IMR-90 (cell line): Measurements from ENCODE around the gene NQO2. TPM values are rescaled to one million over a fixed set of nuclear protein-coding genes. Genes with fewer than 3 reads are reported as not detected.

ENCODE experiments used
- ATAC-seq: fragments of 200-7000 bp; cut with Tn5 transposase; 2 replicates; pipeline ENCODE4 v1.9.1; 2020; ENCODE audit warnings: low read depth, mild to moderate bottlenecking, moderate library complexity
- BruUV-seq: library from RNA; stranded (reverse); fragments of 400-500 nt; replicated peaks from 2 replicates; lab custom pipeline; 2021; lab: Mats Ljungman, UMichigan
- CTCF ChIA-PET: fragments of 300-600 bp; formaldehyde crosslinking; extraction: SDS; loops from one replicate; lab custom pipeline; 2021; ENCODE audit warnings: antibody characterized with exemption; lab: Yijun Ruan, JAX
- POLR2A ChIA-PET: fragments of 300-600 bp; sonication (Branson Sonifier 250); formaldehyde crosslinking; loops from one replicate; lab custom pipeline; 2022; ENCODE audit warnings: antibody characterized with exemption; ENCODE audit not compliant: unreplicated experiment; lab: Charles Lee
- DNase-seq: peaks from one replicate; pipeline ENCODE4 v3.0.0; 2013
- H2AFZ ChIP-seq: replicated peaks from 2 replicates; pipeline ENCODE3; 2013; ENCODE audit warnings: low read length, mild to moderate bottlenecking; ENCODE audit not compliant: poor library complexity
- H2AK5ac ChIP-seq: 2 replicates; pipeline ENCODE4 v1.6.1; 2013; ENCODE audit warnings: low read depth, low read length, inconsistent platforms
- H2AK9ac ChIP-seq: replicated peaks from 2 replicates; pipeline ENCODE3; 2013; ENCODE audit warnings: mild to moderate bottlenecking, low read depth, low read length, moderate library complexity; ENCODE audit not compliant: poor library complexity
- H2BK120ac ChIP-seq: 2 replicates; pipeline ENCODE4 v1.6.1; 2013; ENCODE audit warnings: low read depth, low read length, inconsistent platforms
- H2BK15ac ChIP-seq: 3 replicates; pipeline ENCODE4 v1.6.1; 2013; ENCODE audit warnings: low read depth, low read length, inconsistent platforms
- H2BK20ac ChIP-seq: 2 replicates; pipeline ENCODE4 v1.6.1; 2013; ENCODE audit warnings: low read depth, mild to moderate bottlenecking, inconsistent platforms, low read length, moderate library complexity
- H2BK5ac ChIP-seq: 2 replicates; pipeline ENCODE4 v1.6.1; 2013; ENCODE audit warnings: mild to moderate bottlenecking, low read depth, low read length, inconsistent platforms; ENCODE audit not compliant: poor library complexity, severe bottlenecking
- H3K14ac ChIP-seq: replicated peaks from 2 replicates; pipeline ENCODE4 v1.6.1; 2013; ENCODE audit warnings: low read depth, low read length, inconsistent platforms
- H3K18ac ChIP-seq: 2 replicates; pipeline ENCODE4 v1.6.1; 2013; ENCODE audit warnings: low read depth, low read length, control low read depth
- H3K23ac ChIP-seq: 2 replicates; pipeline ENCODE4 v1.6.1; 2013; ENCODE audit warnings: low read depth, low read length, inconsistent platforms
- H3K27ac ChIP-seq: 2 replicates; pipeline ENCODE4 v1.5.1; 2013; ENCODE audit warnings: mild to moderate bottlenecking, control low read depth, low read length; ENCODE audit not compliant: insufficient read depth
- H3K27me3 ChIP-seq: 2 replicates; pipeline ENCODE4 v1.6.1; 2013; ENCODE audit warnings: low read length; ENCODE audit not compliant: control insufficient read depth, insufficient read depth
- H3K36me3 ChIP-seq: 2 replicates; pipeline ENCODE4 v1.6.1; 2013; ENCODE audit warnings: low read length, mixed read lengths; ENCODE audit not compliant: control insufficient read depth, insufficient read depth
- H3K4ac ChIP-seq: 2 replicates; pipeline ENCODE4 v1.6.1; 2013; ENCODE audit warnings: low read depth, low read length, inconsistent platforms
- H3K4me1 ChIP-seq: 2 replicates; pipeline ENCODE4 v1.6.1; 2013; ENCODE audit warnings: low read length, mixed read lengths; ENCODE audit not compliant: control insufficient read depth, insufficient read depth
- H3K4me2 ChIP-seq: 2 replicates; pipeline ENCODE4 v1.6.1; 2013; ENCODE audit warnings: low read depth, mild to moderate bottlenecking, control low read depth, low read length, moderate library complexity
- H3K4me3 ChIP-seq: 2 replicates; pipeline ENCODE4 v1.5.1; 2013; ENCODE audit warnings: low read depth, mild to moderate bottlenecking, control low read depth, low read length, moderate library complexity; ENCODE audit not compliant: insufficient read depth
- H3K56ac ChIP-seq: 2 replicates; pipeline ENCODE4 v1.6.1; 2013; ENCODE audit warnings: low read length, inconsistent platforms; ENCODE audit not compliant: insufficient read depth; ENCODE audit errors: extremely low read depth
- H3K79me1 ChIP-seq, 2 experiments: 2 replicates each; pipeline ENCODE4 v1.6.1; 2013; ENCODE audit warnings: low read length in 2 of 2, inconsistent platforms in 1 of 2, low read depth in 1 of 2
- H3K9ac ChIP-seq: 2 replicates; pipeline ENCODE4 v1.6.1; 2013; ENCODE audit warnings: low read depth, low read length, control low read depth
- H3K9me1 ChIP-seq: 2 replicates; pipeline ENCODE4 v1.6.1; 2013; ENCODE audit warnings: low read length, inconsistent platforms; ENCODE audit not compliant: insufficient read depth
- H3K9me3 ChIP-seq: 2 replicates; pipeline ENCODE4 v1.6.1; 2013; ENCODE audit warnings: low read length; ENCODE audit not compliant: control insufficient read depth, insufficient read depth
- H4K20me1 ChIP-seq: 2 replicates; pipeline ENCODE4 v1.6.1; 2013; ENCODE audit warnings: low read length, inconsistent platforms; ENCODE audit not compliant: insufficient read depth
- H4K5ac ChIP-seq: 2 replicates; pipeline ENCODE4 v1.6.1; 2013; ENCODE audit warnings: mild to moderate bottlenecking, low read depth, low read length, control low read depth
- H4K8ac ChIP-seq, 2 experiments: 2 replicates each; pipeline ENCODE4 v1.6.1; 2013; ENCODE audit warnings: low read depth in 2 of 2, low read length in 2 of 2, control low read depth in 1 of 2, inconsistent platforms in 1 of 2
- H4K91ac ChIP-seq: 2 replicates; pipeline ENCODE4 v1.6.1; 2013; ENCODE audit warnings: low read depth, low read length, inconsistent platforms; ENCODE audit not compliant: insufficient read depth
- CHD1 ChIP-seq: IDR thresholded peaks from 2 replicates; pipeline ENCODE4 v1.6.1; 2012; ENCODE audit warnings: low read depth, low read length, improper control_type of control experiment
- FOS ChIP-seq: fragments of 150-350 bp; IDR thresholded peaks from 2 replicates; pipeline ENCODE4 v1.6.1; 2016; ENCODE audit warnings: low read depth, low read length
- MAFK ChIP-seq: IDR thresholded peaks from 2 replicates; pipeline ENCODE4 v1.6.1; 2012; ENCODE audit warnings: low read depth, low read length, improper control_type of control experiment
- MAZ ChIP-seq: IDR thresholded peaks from 2 replicates; pipeline ENCODE4 v1.6.1; 2012; ENCODE audit warnings: low read depth, mild to moderate bottlenecking, low read length, improper control_type of control experiment, moderate library complexity, borderline replicate concordance
- MXI1 ChIP-seq: IDR thresholded peaks from 2 replicates; pipeline ENCODE4 v1.6.1; 2012; ENCODE audit warnings: low read depth, mild to moderate bottlenecking, low read length, moderate library complexity, borderline replicate concordance
- RAD21 ChIP-seq: IDR thresholded peaks from 2 replicates; pipeline ENCODE4 v1.6.1; 2012; ENCODE audit warnings: low read length, improper control_type of control experiment
- RCOR1 ChIP-seq: IDR thresholded peaks from 2 replicates; pipeline ENCODE4 v1.6.1; 2012; ENCODE audit warnings: mild to moderate bottlenecking, low read length, improper control_type of control experiment; ENCODE audit not compliant: insufficient replicate concordance
- RFX5 ChIP-seq: IDR thresholded peaks from 2 replicates; pipeline ENCODE4 v1.8.0; 2012; ENCODE audit warnings: low read depth, mild to moderate bottlenecking, low read length, moderate library complexity
- WGBS, 2 experiments: methylation state at CpG; one replicate each; pipeline versions ENCODE4 v1.1.5 to v1.1.7; 2013; ENCODE audit warnings: missing lambda C conversion rate in 2 of 2; ENCODE audit not compliant: insufficient read length in 1 of 2; ENCODE audit errors: extremely low coverage in 2 of 2; 5-methylcytosine and 5-hydroxymethylcytosine counted together
- dilution Hi-C: fragments of 300-500 bp; cut with HindIII; formaldehyde crosslinking; loops from one replicate; pipeline ENCODE4 v1.14.3; 2018; ENCODE audit warnings: low sequenced_read_pairs; ENCODE audit not compliant: unreplicated experiment
- in situ Hi-C: fragments of 300-500 bp; cut with MboI; formaldehyde crosslinking; loops from 3 replicates; pipeline ENCODE4 v1.14.3; 2019; ENCODE audit warnings: low sequenced_read_pairs, inconsistent platforms, mixed read lengths
- intact Hi-C: fragments of 100-400 bp; cut with micrococcal nuclease; formaldehyde crosslinking; loops from 2 replicates; pipeline ENCODE4 v1.10.0; 2022
- polyA plus RNA-seq, 3 experiments: library from polyadenylated mRNA; depleted of rRNA; stranded (reverse); fragments of >200 nt; gene quantifications; 2 replicates each; pipeline ENCODE4 v1.2.3, GENCODE V29; 2012; ENCODE audit warnings: low replicate concordance in 1 of 3
- total RNA-seq: library from RNA; depleted of rRNA; stranded (reverse); fragments of >200 nt; gene quantifications from 2 replicates; pipeline ENCODE4 v1.2.3, GENCODE V29; 2012
- TF ChIP-seq, protein P1 (sequence below): conservative IDR thresholded peaks from 2 replicates; pipeline ENCODE4 v1.5.1; 2012; ENCODE audit warnings: mild to moderate bottlenecking, low read depth, low read length, improper control_type of control experiment
- TF ChIP-seq, protein P2 (sequence below): fragments of 150-350 bp; IDR thresholded peaks from 2 replicates; pipeline ENCODE4 v1.6.1; 2016; ENCODE audit warnings: low read depth, mild to moderate bottlenecking, low read length, moderate library complexity, borderline replicate concordance

Gene NQO2
- total and polyA plus RNA-seq, 2 of the 4 experiments (the other 2 are of a cell fraction): 42.5 to 72.1 TPM

GRCh38 chr6:3046295-3046694 lies 46.6 kb downstream of the NQO2 start:
- Histone ChIP-seq H3K18ac (no peak overlapping the region), H4K91ac (no peak overlapping the region), H3K4me2 (no peak overlapping the region), H3K4me3 (no peak overlapping the region), H3K36me3 (no peaks in the 10 kb centered on the region), H2AK9ac (no peak overlapping the region), H3K27ac (no peak overlapping the region), H3K14ac (no peak overlapping the region), H3K23ac (no peak overlapping the region), H4K8ac (no peak overlapping the region), H4K20me1 (no peaks in the 10 kb centered on the region), H2AFZ (no peak overlapping the region), H3K4me1 (peaks cover 2% of the 10 kb centered on the region; the same call in 1 of the 2 replicates), H2BK120ac (no peak overlapping the region), H2BK5ac (no peak overlapping the region), H2BK15ac (no peak overlapping the region), H3K27me3 (peaks cover 16% of the 10 kb centered on the region), H2BK20ac (no peak overlapping the region), H3K79me1 (no peaks in the 10 kb centered on the region), H3K9me3 (no peaks in the 10 kb centered on the region), H3K56ac (no peak overlapping the region), H3K9me1 (no peaks in the 10 kb centered on the region), H2AK5ac (no peak overlapping the region), H4K5ac (no peak overlapping the region), H3K4ac (no peak overlapping the region), H3K9ac (no peak overlapping the region)
- intact Hi-C loops: no loop called here
- DNase-seq: no peak
- dilution Hi-C loops: no loop called here
- TF ChIP-seq, protein P1, sequence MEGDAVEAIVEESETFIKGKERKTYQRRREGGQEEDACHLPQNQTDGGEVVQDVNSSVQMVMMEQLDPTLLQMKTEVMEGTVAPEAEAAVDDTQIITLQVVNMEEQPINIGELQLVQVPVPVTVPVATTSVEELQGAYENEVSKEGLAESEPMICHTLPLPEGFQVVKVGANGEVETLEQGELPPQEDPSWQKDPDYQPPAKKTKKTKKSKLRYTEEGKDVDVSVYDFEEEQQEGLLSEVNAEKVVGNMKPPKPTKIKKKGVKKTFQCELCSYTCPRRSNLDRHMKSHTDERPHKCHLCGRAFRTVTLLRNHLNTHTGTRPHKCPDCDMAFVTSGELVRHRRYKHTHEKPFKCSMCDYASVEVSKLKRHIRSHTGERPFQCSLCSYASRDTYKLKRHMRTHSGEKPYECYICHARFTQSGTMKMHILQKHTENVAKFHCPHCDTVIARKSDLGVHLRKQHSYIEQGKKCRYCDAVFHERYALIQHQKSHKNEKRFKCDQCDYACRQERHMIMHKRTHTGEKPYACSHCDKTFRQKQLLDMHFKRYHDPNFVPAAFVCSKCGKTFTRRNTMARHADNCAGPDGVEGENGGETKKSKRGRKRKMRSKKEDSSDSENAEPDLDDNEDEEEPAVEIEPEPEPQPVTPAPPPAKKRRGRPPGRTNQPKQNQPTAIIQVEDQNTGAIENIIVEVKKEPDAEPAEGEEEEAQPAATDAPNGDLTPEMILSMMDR: no peak
- TF ChIP-seq CHD1: no peak
- no peak for TF ChIP-seq MAZ
- TF ChIP-seq MXI1: no peak
- TF ChIP-seq FOS: no peak
- TF ChIP-seq RAD21: no peak
- no peak for TF ChIP-seq MAFK
- no peak for TF ChIP-seq RFX5
- TF ChIP-seq RCOR1: no peak
- TF ChIP-seq, protein P2, sequence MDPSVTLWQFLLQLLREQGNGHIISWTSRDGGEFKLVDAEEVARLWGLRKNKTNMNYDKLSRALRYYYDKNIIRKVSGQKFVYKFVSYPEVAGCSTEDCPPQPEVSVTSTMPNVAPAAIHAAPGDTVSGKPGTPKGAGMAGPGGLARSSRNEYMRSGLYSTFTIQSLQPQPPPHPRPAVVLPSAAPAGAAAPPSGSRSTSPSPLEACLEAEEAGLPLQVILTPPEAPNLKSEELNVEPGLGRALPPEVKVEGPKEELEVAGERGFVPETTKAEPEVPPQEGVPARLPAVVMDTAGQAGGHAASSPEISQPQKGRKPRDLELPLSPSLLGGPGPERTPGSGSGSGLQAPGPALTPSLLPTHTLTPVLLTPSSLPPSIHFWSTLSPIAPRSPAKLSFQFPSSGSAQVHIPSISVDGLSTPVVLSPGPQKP: no peak
- 100% methylated on average over 1 of the region's 3 CpGs; no CpG with 5 or more reads in 1 of the 2 experiments for WGBS, 2 experiments
- CTCF ChIA-PET: no interaction called here
- POLR2A ChIA-PET: no interaction called here
- no peak for ATAC-seq
- BruUV-seq: no TSS peak
- in situ Hi-C loops: loop anchor here (5.0 kb wide), 1 partner anchor 34 kb away; no protein-coding TSS in a partner anchor
